AG08395 (cell line): ENCODE results near the gene RABIF.

Source experiments
- DNase-seq: peaks from one replicate; pipeline ENCODE4 v3.0.0; 2012; ENCODE audit warnings: mixed read lengths, low spot score

Gene RABIF

DNA sequence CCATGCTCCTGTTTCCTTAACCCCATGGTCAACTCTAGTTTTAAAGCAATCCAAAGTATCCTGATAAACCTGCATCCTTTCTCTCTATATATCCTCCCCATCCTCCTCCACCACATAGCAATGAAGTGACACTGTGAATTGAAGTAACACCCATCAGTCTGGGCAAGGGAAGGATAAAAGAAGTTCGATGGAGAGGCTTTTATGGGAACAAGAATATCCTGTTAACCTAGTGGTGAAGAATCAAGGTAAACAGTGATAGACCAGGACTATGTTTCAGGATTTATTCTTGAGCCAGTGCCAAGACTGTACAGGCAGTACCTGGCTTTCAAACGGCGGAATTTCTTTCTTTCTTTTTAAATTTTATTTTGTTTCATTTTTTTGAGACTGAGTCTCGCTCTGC lies 17.6 kb downstream of the RABIF start:
- no peak for DNase-seq

- no peak for DNase-seq
Observed at GRCh38 chr1:202862679-202863560, 26.0 kb downstream of the RABIF start.

GRCh38 chr1:202861420-202862132 lies 27.4 kb downstream of the RABIF start:
- DNase-seq = peak; percentile 97

DNA sequence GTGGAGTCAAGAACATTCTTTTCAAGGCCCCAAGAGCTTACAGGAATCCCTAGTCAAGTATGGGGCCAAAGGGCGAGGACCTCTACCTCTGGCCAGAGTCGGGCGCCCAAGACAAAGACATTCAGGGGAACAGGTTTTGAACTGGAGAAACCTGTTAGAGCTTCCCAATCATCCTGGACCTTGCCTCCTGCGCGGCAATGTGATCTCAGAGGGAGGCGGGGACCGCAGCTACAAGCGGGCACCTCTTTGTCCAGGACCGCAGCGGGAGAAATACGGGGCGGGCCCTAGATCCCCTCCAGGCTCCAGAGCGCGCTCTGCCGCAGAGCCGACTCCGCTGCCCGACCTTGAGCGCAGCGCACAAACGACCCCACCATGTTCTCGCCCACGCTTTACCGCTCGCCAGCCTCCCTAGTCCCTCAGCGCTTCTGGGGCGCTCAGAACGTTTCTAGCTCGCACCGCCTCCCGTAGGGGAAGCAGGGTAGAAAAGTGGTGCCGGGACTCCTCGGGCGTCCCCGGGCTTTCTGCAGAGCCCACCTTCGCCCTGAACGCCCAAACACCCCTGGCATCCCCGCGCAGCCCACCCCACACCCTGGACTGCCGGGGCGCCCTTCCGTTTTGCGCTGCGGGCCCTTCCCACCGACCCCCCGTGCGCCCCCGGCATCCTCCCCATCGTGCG lies 28.1 kb downstream of the RABIF start:
- peak; percentile 25 for DNase-seq

DNA sequence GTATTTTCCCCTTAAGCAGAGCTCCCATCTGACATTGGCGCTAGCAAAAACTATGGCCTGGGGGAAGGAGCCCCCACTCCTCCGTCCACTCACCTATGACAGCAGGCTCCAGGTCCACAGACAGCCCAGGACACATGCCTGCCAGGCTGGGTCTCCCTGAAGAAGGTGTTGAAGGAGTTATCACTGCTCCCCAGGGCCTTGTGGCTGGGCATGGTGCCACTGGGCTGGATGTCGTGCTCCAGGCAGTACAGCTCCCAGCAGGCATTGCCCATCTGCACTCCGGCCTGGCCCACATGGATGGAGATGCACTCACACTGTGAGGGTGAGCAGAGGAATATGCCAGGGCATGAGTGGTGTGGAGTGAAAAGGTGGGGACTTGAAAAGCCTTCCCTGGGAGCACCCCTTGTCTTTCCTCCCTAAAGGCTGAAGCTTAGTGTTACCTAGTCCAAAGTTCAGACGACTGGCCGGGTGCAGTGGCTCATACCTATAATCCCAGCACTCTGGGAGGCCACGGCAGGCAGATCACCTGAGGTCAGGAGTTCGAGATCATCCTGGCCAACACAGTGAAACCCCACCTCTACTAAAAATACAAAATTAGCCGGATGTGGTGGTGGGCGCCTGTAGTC lies 30.0 kb downstream of the RABIF start:
- peak; percentile 23 for DNase-seq

- DNase-seq = peak; percentile 67
Observed at GRCh38 chr1:202858331-202858730, 30.6 kb downstream of the RABIF start.

DNA sequence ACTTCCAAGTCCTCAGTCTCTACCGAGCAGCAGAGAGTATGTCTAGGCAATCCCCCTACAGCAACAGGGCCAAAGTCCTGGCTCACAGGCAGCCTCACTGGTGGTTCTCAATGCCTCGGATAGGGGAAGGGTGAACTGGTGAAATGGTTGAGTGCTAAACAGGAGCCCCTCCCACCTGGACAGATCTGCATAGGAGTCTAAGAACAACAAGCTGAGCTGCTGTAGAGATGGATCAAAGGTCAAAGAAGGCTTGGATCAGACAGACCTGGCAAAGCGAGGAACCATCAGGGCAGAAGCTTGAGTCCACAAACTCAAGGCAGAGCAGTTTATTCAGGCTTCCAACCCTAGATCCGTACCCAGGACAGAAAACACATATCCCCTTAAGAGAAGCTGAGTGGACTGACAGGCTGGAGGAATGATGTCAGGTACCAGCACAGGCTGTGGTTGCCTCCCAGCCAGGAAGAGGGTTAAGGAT lies 31.8 kb downstream of the RABIF start:
- DNase-seq = no peak

DNA sequence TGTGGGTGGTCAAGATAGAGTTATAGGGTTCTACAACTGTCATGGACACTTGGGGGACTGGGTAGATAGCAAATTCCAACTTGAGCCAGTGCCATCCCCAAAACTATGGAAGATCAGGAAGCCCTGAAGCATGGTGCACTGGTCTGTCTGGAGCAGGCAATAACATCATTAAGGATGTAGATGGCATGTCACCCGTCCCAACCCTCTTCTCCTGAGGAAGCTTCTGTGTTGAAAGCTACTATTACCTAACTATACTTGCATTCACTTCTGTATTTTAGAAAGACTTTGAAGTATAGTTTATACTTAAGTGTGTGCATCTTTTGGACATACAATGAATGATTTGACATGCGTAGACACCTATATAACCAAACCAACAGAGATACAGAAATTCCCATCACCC lies 32.9 kb downstream of the RABIF start:
- no peak for DNase-seq

DNA sequence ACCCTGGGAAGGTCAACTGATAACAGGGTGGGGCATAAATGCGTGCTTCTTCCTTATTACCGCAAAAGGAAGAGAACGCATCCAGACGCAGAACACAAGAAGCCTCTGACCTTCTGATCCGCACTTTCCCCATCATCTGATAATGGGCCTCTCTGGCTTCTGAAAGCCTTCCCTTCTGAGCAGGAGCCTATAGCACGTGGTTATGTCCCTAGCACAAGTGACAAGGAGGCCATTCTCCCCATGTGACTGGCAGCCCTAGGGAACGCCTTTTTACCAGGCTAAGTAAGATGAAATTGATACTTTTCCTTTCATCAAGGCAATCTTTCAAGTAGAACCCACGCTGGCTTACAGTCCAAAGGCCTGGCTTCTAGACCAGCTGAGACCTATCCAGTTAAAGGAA lies 34.2 kb downstream of the RABIF start:
- no peak for DNase-seq

GRCh38 chr1:202852163-202852904 lies 36.6 kb downstream of the RABIF start:
- peak; percentile 60 for DNase-seq

DNA sequence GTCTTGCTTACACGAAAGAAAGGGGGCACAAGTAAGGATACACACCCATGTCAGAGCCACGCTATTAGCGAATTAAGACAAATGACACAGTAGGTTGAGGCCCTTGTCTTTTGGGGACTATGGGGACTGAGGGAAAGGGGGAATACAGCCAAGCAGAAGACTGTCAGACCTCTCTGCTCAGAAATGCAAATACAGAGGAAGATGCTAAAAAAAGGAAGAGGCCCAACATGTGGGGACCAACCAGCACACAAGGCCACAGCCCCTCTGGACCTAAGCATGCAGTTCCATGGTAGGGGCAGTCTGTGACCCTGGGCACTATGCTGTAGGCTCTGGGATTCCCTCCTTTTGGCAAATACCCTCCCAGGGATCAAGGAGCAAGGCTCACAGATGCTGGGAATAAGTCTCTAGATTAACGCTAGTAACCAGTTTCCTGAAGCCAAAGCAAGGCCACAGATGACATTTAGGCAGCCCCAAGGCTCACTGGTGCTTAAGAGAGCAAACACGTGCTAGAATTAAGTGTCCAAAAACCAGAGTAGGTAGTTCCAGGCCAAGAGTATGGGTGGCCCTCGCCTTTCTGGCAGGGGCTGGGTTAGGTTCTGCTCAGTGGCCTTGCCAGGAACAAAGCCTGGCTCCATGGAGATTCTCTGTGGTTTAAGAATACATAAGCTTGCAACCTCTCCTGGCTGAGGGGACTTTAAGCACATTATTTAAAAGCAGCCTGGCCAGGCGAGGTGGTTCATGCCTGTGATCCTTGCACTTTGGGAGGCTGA lies 38.2 kb downstream of the RABIF start:
- no peak for DNase-seq

DNA sequence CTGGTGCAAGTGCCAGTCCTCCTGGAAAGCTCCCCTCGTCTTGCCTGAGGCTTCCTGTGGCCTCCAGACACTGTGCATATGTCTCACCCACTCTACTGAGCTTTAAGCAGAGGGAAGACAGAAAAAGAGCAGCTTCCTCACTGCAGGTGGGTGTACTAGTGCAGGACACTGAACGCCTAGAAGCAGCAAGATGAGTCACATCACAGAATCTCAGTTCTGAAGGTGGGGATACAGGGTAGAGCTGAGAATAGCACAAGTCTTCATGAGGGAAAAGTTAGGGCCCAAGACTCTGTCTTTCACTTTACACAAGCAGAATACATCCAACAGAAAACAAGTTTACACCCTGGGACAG lies 40.8 kb downstream of the RABIF start:
- DNase-seq = no peak

GRCh38 chr1:202844935-202845334 lies 44.0 kb downstream of the RABIF start:
- peak; percentile 28 for DNase-seq

DNA sequence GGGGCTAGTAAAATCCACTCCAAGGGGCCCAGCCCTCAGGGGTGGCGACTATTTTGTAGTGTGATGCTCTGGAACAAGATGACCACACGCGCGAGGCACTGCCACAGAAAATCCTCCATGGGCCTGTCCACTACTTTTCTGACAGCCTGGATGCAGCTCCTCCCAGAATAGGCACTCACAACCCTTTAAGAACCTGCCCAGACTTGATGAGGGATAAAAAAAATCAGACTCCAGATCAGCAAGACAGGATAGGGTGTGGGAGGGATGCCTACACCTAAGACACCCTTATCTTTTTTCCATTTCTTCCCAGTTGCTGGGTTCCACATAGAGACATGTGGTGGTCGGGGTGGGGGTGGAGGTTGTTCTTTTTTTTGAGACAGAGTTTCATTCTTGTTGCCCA lies 44.7 kb downstream of the RABIF start:
- no peak for DNase-seq

GRCh38 chr1:202843081-202843480 lies 45.9 kb downstream of the RABIF start:
- no peak for DNase-seq

DNA sequence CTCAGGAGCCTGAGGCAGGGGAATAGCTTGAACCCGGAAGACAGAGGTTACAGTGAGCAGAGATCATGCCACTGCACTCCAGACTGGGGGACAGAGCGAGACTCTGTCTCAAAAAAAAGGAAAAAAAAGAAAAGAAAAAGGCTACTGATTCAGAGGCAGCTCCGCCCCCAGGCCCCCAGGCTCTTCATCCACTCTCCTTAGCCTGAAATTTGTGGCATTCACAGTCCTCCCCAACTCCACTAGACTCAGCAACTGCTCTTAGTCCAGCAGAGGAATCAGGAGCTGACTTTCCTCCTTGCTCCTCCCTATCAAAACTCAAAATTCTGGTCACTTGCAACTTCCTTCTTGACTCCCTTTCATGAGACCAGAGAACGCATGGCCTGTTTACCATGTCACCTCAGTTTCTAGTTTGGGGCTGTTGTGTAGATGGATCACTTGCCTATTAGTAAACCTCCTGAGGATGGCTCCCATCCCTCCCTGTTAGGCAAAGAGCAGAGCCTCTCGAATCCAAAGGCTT lies 51.1 kb downstream of the RABIF start:
- DNase-seq = no peak

DNA sequence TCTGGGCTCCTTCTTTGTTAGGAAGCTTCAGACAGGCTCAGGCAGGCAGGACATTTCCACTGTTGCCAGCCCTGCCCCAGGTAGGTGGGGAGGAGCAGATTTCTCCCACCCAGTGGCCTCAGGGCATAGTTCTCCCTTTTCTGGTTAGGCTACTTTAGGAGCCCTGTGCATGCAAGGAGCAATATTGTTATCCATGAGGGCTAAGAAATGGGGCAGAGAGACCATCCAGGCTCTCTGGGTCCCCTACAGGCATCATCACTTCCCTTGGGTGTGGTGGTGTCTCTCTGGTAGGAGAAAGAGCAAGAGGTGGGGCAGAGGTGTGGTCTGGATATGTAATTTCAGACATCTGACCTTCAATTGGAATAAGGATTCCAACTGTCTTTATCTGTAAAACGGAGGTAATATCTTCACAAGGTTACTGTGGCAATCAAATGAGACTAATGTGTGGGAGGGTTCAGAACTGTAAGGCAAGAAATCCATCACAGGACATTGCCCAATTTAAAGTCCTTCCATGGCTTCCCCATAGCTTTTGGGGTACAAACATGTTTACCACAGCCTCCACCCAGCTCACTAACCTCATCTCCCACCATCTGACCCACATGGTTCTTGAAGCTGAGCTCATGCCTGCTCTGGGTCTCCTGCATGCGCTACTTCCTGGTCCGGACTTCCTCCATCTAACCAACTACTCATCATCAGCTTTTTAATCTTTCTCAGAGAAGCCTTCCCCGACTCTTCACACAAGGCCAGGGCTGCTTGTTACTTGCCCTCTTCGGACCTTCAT lies 52.1 kb downstream of the RABIF start:
- no peak for DNase-seq

GRCh38 chr1:202835548-202836072 lies 53.3 kb downstream of the RABIF start:
- DNase-seq = no peak

GRCh38 chr1:202834771-202835547 lies 54.0 kb downstream of the RABIF start:
- DNase-seq = no peak
